Prostate gland (tissue), 2 donors: Measurements from ENCODE around the gene POLR2H.

Experiments used
- CTCF ChIP-seq, 4 experiments: fragments of 200-600 bp in 2 of 4; fragments of 450-650 bp in 2 of 4; sonication (generic) in 2 of 4; IDR thresholded peaks; 1 replicate in 3 of 4; 2 replicates in 1 of 4; pipeline ENCODE4 v1.5.1; 2016 to 2019; ENCODE audit warnings: antibody characterized with exemption in 4 of 4, mild to moderate bottlenecking in 2 of 4, moderate library complexity in 2 of 4
- POLR2A ChIP-seq: fragments of 450-650 bp; IDR thresholded peaks from one replicate; pipeline ENCODE4 v1.6.1; 2016; ENCODE audit warnings: antibody characterized with exemption, mild to moderate bottlenecking

GRCh38 chr3:184350618-184351017 lies 10.9 kb upstream of the POLR2H start:
- TF ChIP-seq CTCF (IDR thresholded peaks at IDR 0.05) = no peak
- TF ChIP-seq POLR2A = no peak
